PC-3 (cell line): ENCODE data around the gene VSIG10L2.

ENCODE experiments used
- EZH2 ChIP-seq: fragments of 300-600 bp; sonication (generic); IDR thresholded peaks from one replicate; pipeline ENCODE4 v1.6.1; 2017; ENCODE audit warnings: antibody characterized with exemption, mild to moderate bottlenecking, low read length; ENCODE audit not compliant: unreplicated experiment
- EZH2phosphoT487 ChIP-seq: fragments of 300-600 bp; sonication (generic); IDR thresholded peaks from 2 replicates; pipeline ENCODE4 v1.6.1; 2018; ENCODE audit warnings: mild to moderate bottlenecking, antibody characterized with exemption, low read length, borderline replicate concordance
- TF ChIP-seq, protein P1 (sequence below): fragments of 300-600 bp; sonication (generic); conservative IDR thresholded peaks from 2 replicates; pipeline ENCODE4 v1.5.1; 2017; ENCODE audit warnings: antibody characterized with exemption, low read depth, mild to moderate bottlenecking, low read length

DNA sequence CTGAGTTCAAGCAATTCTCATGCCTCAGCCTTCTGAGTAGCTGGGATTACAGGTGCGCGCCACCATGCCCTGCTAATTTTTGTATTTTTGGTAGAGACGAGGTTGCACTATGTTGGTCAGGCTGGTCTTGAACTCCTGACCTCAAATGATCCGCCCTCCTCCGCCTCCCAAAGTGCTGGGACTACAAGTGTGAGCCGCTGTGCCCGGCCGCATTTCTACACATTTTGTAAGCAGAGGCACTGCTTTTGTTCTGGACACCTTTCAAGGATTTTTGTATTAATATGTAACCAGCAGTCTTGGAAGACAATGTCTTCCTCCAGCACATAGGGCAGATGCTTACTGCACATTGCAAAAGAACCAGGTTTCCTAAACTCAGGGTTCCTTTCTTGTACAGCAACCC, 11.4 kb upstream of the VSIG10L2 start:
- TF ChIP-seq, protein P1, sequence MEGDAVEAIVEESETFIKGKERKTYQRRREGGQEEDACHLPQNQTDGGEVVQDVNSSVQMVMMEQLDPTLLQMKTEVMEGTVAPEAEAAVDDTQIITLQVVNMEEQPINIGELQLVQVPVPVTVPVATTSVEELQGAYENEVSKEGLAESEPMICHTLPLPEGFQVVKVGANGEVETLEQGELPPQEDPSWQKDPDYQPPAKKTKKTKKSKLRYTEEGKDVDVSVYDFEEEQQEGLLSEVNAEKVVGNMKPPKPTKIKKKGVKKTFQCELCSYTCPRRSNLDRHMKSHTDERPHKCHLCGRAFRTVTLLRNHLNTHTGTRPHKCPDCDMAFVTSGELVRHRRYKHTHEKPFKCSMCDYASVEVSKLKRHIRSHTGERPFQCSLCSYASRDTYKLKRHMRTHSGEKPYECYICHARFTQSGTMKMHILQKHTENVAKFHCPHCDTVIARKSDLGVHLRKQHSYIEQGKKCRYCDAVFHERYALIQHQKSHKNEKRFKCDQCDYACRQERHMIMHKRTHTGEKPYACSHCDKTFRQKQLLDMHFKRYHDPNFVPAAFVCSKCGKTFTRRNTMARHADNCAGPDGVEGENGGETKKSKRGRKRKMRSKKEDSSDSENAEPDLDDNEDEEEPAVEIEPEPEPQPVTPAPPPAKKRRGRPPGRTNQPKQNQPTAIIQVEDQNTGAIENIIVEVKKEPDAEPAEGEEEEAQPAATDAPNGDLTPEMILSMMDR = no peak
- no peak for TF ChIP-seq EZH2
- TF ChIP-seq EZH2phosphoT487 = no peak
